8988T (cell line): ENCODE measurements around the gene BAZ2B.
"Not testable (repeated sequence)": the region's sequence is repeated elsewhere in the genome, so short reads cannot be mapped to it uniquely, and the experiment has no call there.

Experiments
- DNase-seq: peaks from one replicate; pipeline ENCODE4 v3.0.0; 2011

Gene BAZ2B

DNA sequence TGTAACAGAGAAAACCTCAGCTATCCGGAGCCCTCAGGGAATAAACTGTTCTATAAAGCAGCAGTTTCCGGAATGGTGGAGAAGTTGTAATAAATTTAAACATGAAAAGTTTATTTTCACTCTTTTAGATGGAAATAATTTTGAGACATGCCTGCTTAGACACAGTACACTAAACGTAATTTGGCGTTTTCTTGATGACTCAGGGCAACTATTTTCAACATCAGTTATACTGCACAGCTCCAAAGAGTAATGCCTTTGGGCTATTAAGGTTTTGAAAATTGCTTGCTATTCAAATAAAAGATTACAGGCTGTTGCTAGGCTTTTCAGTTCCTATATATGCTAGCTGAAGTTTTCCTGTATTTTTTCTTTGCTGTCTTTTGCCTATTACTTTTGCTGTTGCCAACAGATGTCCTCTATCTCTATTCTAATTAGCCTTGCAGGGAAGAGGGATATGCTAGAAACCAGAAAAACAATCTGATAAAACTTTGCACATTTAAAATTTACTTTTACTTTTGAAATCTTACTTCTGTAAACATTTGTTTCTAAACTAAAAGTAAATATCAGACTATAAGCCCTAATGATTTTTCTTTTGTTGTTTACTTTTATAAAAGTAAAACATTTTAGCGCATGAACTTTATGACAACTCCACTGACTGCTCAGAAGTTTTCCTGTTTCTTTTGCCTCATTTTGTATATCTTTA, 216.5 kb downstream of the BAZ2B start:
- DNase-seq: no peak

DNA sequence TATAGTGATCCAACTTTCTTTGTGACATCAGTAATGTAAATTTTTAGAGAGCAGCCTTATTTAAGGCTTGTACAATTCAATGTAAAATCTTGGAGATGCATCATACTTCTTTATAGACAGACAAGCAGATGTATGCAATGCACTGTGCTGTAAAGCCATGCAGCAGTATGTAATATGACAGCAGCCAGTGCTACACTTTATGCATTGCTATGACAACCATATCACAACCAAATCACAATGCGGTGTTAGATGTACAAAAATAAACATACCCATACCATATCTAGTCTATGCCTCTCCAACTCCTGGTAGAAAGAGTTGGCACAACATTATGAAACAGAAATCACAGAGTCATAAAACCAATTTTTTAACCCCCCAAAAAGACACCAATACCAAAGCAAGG, 219.5 kb downstream of the BAZ2B start:
- no peak for DNase-seq

DNA sequence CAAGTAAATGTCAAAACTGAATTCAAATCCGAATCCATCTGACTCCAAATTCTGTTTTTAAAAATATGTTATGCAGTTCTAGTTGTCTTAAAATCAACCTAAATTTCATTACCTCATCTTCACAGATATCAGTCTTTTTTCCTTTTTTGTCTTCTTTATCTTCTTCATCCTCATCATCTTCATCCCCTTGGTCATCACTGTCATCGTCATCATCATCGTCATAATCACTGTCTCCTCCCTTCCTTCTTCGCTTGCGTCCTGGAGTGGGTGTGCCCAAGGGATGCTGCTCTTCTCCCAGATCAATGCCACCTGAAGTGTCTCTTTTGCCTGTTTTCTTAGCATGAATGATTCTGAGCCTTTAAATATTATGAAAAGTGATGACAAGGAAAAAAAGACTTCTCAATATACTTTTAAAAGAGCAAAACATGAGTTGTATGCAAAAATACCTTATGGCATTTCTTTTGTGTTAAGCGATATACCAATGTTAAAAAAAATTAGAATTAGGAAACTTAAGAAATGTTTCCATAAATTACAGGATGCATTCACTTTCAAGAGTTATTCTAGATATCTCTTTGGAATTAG, 233.8 kb downstream of the BAZ2B start:
- DNase-seq: no peak

DNA sequence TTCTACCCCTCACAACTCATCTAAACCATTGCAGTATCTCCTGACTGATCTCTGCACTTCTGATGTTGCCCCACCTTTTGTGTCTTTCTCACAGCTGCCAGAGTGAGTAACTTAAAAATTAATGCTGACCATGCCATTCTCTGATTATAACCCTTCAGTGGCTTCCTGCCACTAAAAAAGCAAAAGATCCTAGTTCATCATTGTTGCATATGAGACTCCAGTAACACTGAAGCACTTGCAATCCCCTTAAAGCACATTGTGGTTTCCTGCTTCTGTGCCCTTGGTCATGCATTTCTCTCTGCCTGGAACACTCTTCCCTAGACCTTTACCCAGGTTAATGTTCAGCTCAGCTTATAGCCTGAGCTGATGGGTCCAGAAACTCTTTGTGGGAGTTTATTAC, 234.8 kb downstream of the BAZ2B start:
- no peak for DNase-seq

DNA sequence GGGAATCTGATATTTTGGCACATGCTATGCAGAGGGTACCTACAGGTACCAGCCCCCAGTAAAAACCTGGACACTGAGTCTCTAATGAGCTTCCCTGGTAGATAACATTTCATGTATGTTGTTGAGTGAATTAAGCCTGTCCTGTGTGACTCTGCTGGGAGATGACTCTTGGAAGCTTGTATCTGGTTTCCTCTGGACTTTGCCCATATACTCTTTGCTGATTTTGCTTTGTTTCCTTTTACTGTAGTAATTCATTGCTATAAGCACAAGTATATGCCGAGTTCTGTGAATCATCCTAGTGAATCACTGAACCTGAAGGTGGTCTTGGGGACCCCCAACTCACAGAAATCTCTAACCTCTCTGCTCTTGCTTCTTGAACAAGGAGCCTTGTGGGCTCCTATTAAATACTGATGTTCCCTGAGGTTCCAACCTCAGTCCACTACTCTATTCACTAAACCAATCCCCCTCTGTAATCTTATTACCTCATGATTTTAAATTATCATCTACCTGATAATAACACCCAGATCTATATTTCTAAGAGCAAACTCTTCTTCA, 235.6 kb downstream of the BAZ2B start:
- DNase-seq: no peak

- DNase-seq: no peak
These were observed 237.2 kb downstream of the BAZ2B start for GRCh38 chr2:159379181-159379580.

DNA sequence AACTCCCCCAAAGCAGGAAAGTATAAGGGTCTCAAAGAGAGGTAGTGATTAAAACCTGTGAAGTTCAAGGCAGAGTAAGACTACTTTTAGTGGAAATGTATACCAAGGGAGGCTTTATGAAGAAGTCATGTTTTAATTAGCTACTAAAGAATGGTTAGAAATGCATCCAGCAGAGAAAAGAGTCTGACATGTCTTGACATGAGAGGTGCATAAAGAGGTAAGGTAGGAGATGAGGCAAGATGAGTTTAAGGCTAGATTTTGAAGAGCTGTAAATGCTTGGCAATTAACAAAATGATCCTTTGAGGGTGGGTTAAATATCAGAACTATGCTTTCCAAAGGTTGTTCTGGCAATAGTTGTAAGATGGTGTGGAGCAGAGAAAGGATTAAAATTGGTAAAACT, 241.1 kb downstream of the BAZ2B start:
- no peak for DNase-seq

- no peak for DNase-seq
These were observed 244.8 kb downstream of the BAZ2B start for GRCh38 chr2:159371506-159371905.

- no peak for DNase-seq
These were observed 249.8 kb downstream of the BAZ2B start for GRCh38 chr2:159366538-159366937.

- DNase-seq: no peak
These were observed 253.5 kb downstream of the BAZ2B start for GRCh38 chr2:159362816-159363251.

- no peak for DNase-seq
These were observed 254.3 kb downstream of the BAZ2B start for GRCh38 chr2:159362094-159362493.

DNA sequence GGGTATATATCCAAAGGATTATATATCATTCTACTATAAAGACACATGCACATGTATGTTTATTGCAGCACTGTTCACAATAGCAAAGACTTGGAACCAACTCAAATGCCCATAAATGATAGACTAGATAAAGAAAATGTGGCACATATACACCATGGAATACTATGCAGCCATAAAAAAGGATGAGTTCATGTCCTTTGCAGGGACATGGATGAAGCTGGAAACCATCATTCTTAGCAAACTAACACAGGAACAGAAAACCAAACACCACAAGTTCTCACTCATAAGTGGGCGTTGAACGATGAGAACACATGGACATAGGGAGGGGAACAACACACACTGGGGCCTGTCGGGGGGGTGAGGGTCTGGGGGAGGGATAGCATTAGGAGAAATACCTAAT, 254.7 kb downstream of the BAZ2B start:
- DNase-seq: not testable (repeated sequence)

- no peak for DNase-seq
These were observed 260.2 kb downstream of the BAZ2B start for GRCh38 chr2:159356053-159356554.

GRCh38 chr2:159351977-159352376, 264.4 kb downstream of the BAZ2B start:
- DNase-seq: no peak

- no peak for DNase-seq
These were observed 266.6 kb downstream of the BAZ2B start for GRCh38 chr2:159349674-159350299.

DNA sequence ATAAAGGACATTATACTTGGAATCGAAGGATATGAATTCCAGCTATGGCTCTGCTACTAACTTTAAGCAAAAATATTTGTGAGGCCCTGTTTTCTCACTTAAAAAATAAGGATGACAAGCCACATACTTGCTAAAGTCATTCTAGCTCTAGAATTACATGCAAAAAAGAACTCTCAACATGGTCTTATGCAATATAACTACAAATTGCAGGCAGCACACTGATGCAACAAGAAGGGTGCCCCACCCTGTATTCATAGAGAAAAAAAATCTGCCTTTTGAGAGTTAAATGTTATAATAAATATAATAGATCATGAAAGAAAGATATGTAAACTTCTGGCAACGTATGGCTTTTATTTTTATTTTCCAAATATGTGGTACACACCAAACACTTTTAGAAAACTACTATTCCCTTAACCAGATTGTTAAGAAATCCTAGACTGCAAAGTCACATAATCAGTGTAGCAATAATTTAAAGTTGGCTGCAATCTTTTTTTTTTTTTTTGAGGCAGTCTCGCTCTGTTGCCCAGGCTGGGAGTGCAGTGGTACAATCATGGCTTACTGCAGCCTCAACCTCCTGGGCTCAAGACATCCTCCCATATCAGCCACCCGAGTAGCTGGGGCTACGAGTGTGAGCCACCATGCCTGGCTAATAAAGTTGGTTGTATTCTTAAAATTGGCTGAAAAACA, 289.6 kb downstream of the BAZ2B start:
- no peak for DNase-seq

GRCh38 chr2:159322419-159322818, 293.9 kb downstream of the BAZ2B start:
- DNase-seq: no peak

DNA sequence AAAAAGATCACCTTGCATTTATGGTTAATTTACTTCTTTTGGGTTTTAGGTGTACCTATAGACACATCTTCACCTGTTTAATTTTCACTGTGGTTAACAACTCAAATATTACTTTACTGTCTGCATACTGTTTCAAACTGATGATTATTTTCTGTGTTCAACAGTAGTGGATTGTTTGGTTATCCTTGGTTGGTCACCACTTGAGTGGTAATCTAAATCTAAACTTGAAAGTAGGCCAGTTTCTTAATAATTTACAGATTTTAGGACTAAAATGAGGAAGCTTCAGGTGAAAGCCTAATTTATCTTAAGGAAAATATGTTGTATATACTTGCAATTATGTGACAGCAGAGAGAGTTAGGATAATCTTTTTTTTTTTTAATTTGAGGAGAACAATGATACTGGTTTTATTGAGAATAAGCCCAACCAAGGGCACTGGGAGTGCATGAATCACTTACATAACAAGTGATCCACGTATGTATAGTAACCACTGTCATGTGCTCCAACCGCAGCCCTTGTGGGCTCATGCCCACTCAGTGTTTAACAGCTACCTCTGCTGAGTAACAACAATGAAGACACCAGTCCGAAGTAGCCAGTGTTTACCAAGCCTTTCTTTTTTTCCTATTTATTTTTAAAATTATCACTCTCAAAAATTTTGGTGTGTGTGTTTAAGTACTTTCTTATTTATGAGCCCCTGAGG, 298.8 kb downstream of the BAZ2B start:
- DNase-seq: no peak

GRCh38 chr2:159307942-159308341, 308.4 kb downstream of the BAZ2B start:
- DNase-seq: no peak

DNA sequence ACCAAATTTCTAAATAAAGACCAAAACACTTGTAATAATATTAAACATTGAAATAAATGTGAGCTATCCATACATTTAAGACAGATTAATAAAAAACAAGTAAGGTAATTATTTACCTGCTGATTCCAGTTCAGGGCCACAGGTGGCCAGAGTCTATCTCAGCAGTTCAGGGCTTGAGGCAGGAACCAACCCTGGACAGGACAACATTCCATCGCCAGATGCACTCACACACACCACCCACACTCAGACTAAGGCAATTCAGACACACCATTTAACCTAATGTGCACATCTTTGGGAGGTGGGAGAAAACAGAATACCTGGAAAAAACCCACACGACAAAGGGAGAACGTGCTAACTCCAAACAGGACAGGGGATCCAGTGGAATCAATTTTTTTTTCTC, 315.8 kb downstream of the BAZ2B start:
- DNase-seq: no peak

DNA sequence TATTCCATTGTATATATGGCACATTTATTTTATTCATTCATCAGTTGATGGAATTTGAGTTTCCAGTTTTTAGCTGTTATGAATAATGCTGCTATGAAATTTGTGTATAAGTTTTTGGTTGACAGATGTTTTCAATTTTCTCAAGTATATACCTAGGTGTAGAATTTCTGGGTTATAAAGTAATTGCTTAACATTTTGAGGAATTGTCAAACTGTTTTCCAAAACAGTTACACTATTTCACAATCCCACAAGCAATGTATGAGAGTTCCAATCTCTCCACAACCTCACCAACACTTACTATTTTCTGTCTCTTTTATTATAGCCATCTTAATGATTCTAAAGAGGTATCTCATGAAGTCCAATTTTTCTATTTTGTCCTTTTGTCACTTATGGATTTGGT, 317.4 kb downstream of the BAZ2B start:
- DNase-seq: no peak

DNA sequence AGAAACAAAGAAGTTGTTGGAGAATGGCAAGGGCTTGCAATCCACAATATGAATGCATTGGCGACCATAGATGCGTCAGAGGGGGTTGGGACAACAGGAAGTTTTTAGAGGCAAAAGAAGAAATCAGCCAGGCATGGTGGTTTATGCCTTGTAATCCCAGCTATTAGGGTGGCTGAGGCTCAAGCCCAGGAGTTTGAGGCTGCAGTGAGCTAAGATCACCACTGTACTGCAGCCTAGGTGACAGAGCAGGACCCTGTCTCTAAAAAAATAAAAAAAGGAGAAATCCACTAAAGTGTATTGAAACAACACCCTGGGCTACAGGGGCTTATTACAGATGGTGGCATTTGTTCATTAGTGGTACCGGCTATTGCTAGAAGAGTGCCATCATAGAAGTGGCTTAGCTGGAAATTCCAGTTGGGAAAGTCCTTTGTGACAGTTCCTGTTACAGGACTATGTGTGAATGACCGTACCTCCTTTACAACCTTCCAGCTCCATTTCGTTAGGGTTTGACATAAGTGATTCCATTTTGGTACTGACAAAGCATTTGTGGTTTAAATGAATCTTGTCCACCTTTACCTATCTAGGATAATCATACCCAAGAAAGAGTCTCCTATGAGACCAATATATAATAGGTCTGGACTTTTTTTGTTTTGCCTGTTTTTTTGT, 319.2 kb downstream of the BAZ2B start:
- no peak for DNase-seq
